Natural killer cell (primary cell): ENCODE data around the gene CSNK2A3. TPM values are rescaled to one million over a fixed set of nuclear protein-coding genes. Genes with fewer than 3 reads are reported as not detected.

Experiments used
- ATAC-seq, 3 donors: fragments of 150-1000 bp in 2 of 3; fragments of 200-7000 bp in 1 of 3; cut with Tn5 transposase; 1 replicate in 1 of 3; 2 replicates in 2 of 3; pipeline ENCODE4 v1.10.0; 2021; ENCODE audit warnings: mild to moderate bottlenecking in 2 of 3, moderate library complexity in 2 of 3
- DNase-seq, 2 donors: peaks; one replicate each; pipeline versions ENCODE4 v3.0.0 to v3.0.0-alpha.2; 2013 to 2021; ENCODE audit warnings: mixed read lengths in 1 of 2
- H3K27ac ChIP-seq: one replicate; pipeline ENCODE4 v1.5.1; 2013; ENCODE audit warnings: mild to moderate bottlenecking, low read length
- H3K27me3 ChIP-seq: one replicate; pipeline ENCODE4 v1.6.1; 2013; ENCODE audit warnings: low read length; ENCODE audit not compliant: control insufficient read depth, insufficient read depth
- H3K36me3 ChIP-seq: one replicate; pipeline ENCODE4 v1.6.1; 2013; ENCODE audit warnings: low read length; ENCODE audit not compliant: control insufficient read depth, insufficient read depth
- H3K4me1 ChIP-seq: one replicate; pipeline ENCODE4 v1.6.1; 2013; ENCODE audit warnings: low read length; ENCODE audit not compliant: control insufficient read depth, insufficient read depth
- H3K4me3 ChIP-seq: one replicate; pipeline ENCODE4 v1.5.1; 2013; ENCODE audit warnings: low read length
- H3K9me3 ChIP-seq: one replicate; pipeline ENCODE4 v1.6.1; 2013; ENCODE audit warnings: low read length; ENCODE audit not compliant: control insufficient read depth, insufficient read depth
- H3K27ac Mint-ChIP-seq, 2 donors: one replicate each; pipeline ENCODE4 v1.8.0; 2022; ENCODE audit warnings: mild to moderate bottlenecking in 2 of 2, mixed read lengths in 2 of 2, moderate library complexity in 1 of 2
- H3K27me3 Mint-ChIP-seq, 2 donors: one replicate each; pipeline ENCODE4 v1.8.0; 2022; ENCODE audit warnings: low read depth in 2 of 2, mixed read lengths in 2 of 2
- H3K36me3 Mint-ChIP-seq: one replicate; pipeline ENCODE4 v1.8.0; 2022; ENCODE audit warnings: mixed read lengths
- H3K4me1 Mint-ChIP-seq, 2 donors: one replicate each; pipeline ENCODE4 v1.8.0; 2022; ENCODE audit warnings: mixed read lengths in 2 of 2
- H3K4me3 Mint-ChIP-seq: one replicate; pipeline ENCODE4 v1.8.0; 2022; ENCODE audit warnings: mild to moderate bottlenecking, moderate library complexity, mixed read lengths
- H3K9me3 Mint-ChIP-seq, 2 donors: one replicate each; pipeline ENCODE4 v1.8.0; 2022; ENCODE audit warnings: mixed read lengths in 2 of 2
- CTCF ChIP-seq: fragments of 200-600 bp; IDR thresholded peaks from one replicate; pipeline ENCODE4 v1.8.0; 2022; ENCODE audit warnings: antibody characterized with exemption
- WGBS: methylation state at CpG from one replicate; pipeline ENCODE4 v1.1.7; 2013; ENCODE audit warnings: missing lambda C conversion rate; ENCODE audit not compliant: insufficient coverage; 5-methylcytosine and 5-hydroxymethylcytosine counted together
- intact Hi-C: fragments of 100-400 bp; cut with micrococcal nuclease; formaldehyde crosslinking; loops from one replicate; pipeline ENCODE4 v1.14.2; 2022
- total RNA-seq, 4 donors: library from RNA; stranded (reverse); fragments of 120-200 nt in 1 of 4; gene quantifications; one replicate each; pipeline versions ENCODE4 v1.2.3 to v1.2.4, GENCODE V29; 2013 to 2022

CSNK2A3 gene
- total RNA-seq, 3 donors from 2014 or later (not counting 1 experiment from before 2014, with no cell fraction given), result 0.33 to 1.1 TPM; not detected in 1

- no peak overlapping the region for H3K27ac Mint-ChIP-seq
- intact Hi-C loops, result no loop called here
- no peak overlapping the region for H3K27ac ChIP-seq
- peaks cover 3 to 17% of the 10 kb centered on the region in 2 donors for H3K27me3 Mint-ChIP-seq
- H3K27me3 ChIP-seq, result no peaks in the 10 kb centered on the region
- no peak for ATAC-seq
- no peaks in the 10 kb centered on the region for H3K36me3 Mint-ChIP-seq
- H3K36me3 ChIP-seq, result no peaks in the 10 kb centered on the region
- no peak for DNase-seq
- no peak overlapping the region for H3K4me3 ChIP-seq
- peaks cover 0 to 3% of the 10 kb centered on the region in 2 donors for H3K9me3 Mint-ChIP-seq
- H3K4me1 ChIP-seq, result no peaks in the 10 kb centered on the region
- no peak overlapping the region for H3K4me3 Mint-ChIP-seq
- TF ChIP-seq CTCF, result no peak
- no peaks in the 10 kb centered on the region for H3K9me3 ChIP-seq
- whole genome bisulfite sequencing, result 92% methylated on average over 8 of the region's 8 CpGs
- no peaks in the 10 kb centered on the region for H3K4me1 Mint-ChIP-seq
Observed at GRCh38 chr11:11372461-11372860, 19.4 kb upstream of the CSNK2A3 start.

DNA sequence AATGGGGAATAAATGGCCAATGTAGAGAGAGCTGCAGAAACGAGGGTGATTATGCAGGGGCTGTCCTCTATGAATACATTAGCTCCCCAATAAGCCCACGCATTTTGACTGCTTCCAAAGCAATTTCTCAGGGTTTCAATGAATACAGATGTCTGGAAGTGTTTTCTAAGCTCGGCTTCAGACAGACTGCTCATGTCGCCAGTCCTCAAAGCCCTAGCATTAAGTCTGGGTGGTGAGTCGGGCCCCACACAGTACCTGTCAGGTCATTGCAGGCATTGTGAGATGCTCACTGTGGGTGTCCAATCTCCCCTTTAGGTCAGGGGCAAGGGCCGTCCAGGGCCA is 17.9 kb upstream of the CSNK2A3 start:
- intact Hi-C loops, result no loop called here

GRCh38 chr11:11370255-11370961 is 17.4 kb upstream of the CSNK2A3 start:
- Mint-ChIP-seq H3K27ac (no peak overlapping the region), H3K4me1 (no peaks in the 10 kb centered on the region), H3K36me3 (no peaks in the 10 kb centered on the region), H3K9me3 (peaks cover 0 to 3% of the 10 kb centered on the region in 2 donors), H3K4me3 (no peak overlapping the region), H3K27me3 (peaks cover 3 to 21% of the 10 kb centered on the region in 2 donors)
- Histone ChIP-seq H3K36me3 (no peaks in the 10 kb centered on the region), H3K4me3 (no peak overlapping the region), H3K27ac (no peak overlapping the region), H3K9me3 (no peaks in the 10 kb centered on the region), H3K27me3 (no peaks in the 10 kb centered on the region), H3K4me1 (no peaks in the 10 kb centered on the region)
- TF ChIP-seq CTCF, result no peak
- 85% methylated on average over 7 of the region's 8 CpGs for WGBS
- intact Hi-C loops, result no loop called here
- ATAC-seq (no peak), DNase-seq (no peak)

More for the DNA sequence above, 17.9 kb upstream of the CSNK2A3 start:
- H3K4me3 ChIP-seq, result no peak overlapping the region
- Mint-ChIP-seq H3K27ac (no peak overlapping the region), H3K4me3 (no peak overlapping the region), H3K27me3 (peaks cover 3 to 21% of the 10 kb centered on the region in 2 donors), H3K4me1 (no peaks in the 10 kb centered on the region), H3K36me3 (no peaks in the 10 kb centered on the region), H3K9me3 (peaks cover 0 to 3% of the 10 kb centered on the region in 2 donors)
- no peak overlapping the region for H3K27ac ChIP-seq
- H3K27me3 ChIP-seq, result no peaks in the 10 kb centered on the region
- H3K36me3 ChIP-seq, result no peaks in the 10 kb centered on the region
- WGBS, result 75% methylated on average over 6 of the region's 6 CpGs
- no peak for TF ChIP-seq CTCF
- ATAC-seq, result no peak
- H3K4me1 ChIP-seq, result no peaks in the 10 kb centered on the region
- H3K9me3 ChIP-seq, result no peaks in the 10 kb centered on the region
- DNase-seq, result no peak

DNA sequence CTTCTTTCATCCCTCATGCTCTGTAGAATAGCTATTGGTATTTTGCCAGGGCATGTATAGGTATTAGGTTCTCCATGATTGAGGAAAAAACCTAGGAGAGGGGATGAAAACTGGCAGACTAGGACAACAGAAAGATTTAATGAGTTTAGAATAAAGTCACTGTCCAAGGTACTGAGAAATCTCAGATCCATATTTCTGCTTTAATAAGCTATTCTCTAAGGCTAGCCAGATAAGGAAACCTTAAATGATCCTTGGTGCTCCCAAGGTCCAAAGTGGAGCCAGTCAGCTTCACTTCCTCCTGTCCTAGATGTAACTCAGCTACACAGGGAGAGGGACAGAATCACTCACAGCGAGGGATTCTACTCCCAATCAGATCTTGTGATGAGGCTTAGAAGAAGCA is 13.7 kb upstream of the CSNK2A3 start:
- Histone ChIP-seq H3K27ac (no peak overlapping the region), H3K36me3 (no peaks in the 10 kb centered on the region), H3K4me3 (no peak overlapping the region), H3K9me3 (no peaks in the 10 kb centered on the region), H3K4me1 (no peaks in the 10 kb centered on the region), H3K27me3 (no peaks in the 10 kb centered on the region)
- DNase-seq (no peak), ATAC-seq (no peak)
- no peak overlapping the region for H3K27ac Mint-ChIP-seq
- intact Hi-C loops, result no loop called here
- no peaks in the 10 kb centered on the region for H3K36me3 Mint-ChIP-seq
- TF ChIP-seq CTCF, result no peak
- peaks cover 0 to 3% of the 10 kb centered on the region in 2 donors for H3K9me3 Mint-ChIP-seq
- peaks cover 5 to 35% of the 10 kb centered on the region in 2 donors for H3K27me3 Mint-ChIP-seq
- H3K4me1 Mint-ChIP-seq, result no peaks in the 10 kb centered on the region
- 100% methylated on average over 1 of the region's 1 CpG for WGBS
- H3K4me3 Mint-ChIP-seq, result no peak overlapping the region
